ENCODE results near the gene BMP7. TPM values are rescaled to one million over a fixed set of nuclear protein-coding genes. Genes with fewer than 3 reads are reported as not detected.

The BMP7 gene
- not detected for total RNA-seq

DNA sequence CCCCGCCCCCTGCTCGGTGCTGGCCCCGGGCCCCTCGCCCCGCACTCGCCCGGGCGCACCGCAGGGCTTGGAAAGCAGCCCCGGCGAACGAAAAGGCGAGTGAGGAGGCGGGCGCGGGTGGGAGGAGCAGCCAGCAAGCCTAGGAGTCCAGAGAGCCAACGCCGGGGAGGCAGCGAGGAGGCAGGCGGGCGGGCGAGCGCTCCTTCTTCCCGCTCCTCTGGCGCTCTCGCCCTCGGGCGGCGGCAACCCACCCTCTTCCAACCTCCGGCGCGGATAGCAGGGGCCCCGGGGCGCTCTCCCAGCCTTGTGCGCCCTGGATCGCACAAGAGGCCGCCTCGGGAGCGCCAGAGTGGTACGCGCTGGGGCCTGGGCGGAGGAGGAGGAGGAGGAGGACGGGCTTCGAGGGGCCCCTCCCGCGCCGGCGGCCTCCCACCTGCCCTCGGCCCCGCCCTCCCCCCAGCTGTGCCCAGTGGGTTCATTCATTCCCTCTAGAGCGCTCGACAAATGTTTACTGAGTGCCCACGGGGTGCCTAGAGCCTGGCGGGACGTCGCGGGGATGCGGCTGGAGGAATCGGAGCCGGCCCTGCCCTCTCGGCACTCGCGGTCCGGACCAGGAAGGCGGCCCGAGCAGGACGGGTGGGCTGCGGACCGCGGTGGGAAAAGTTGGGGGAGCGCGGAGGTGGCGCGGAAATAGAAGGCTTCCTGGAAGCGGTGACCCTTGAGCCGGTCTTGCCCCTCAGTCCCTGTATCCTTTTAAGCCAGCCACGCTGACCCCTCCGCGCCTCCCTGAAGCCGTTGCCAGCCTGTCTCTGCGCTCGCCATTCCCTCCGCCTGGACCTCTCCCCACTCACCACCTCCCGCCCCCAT lies at the start of gene BMP7:
BMP7 (minus strand) TSS at position 351 of the 867 bp plus-strand sequence. CDS start 519 bp downstream, outside the sequence.
- CTCF ChIA-PET, result no interaction called here
- Mint-ChIP-seq H3K4me3 (no peak within 1 kb of the TSS), H3K27me3 (peaks cover 86% of the 10 kb centered on the region), H3K9me3 (no peaks in the 10 kb centered on the region), H3K4me1 (peaks cover 3% of the 10 kb centered on the region), H3K36me3 (ENCODE audit: low read depth) (no peaks in the 10 kb centered on the region), H3K27ac (no peak within 1 kb of the TSS)
- DNase-seq, result no peak
- POLR2A ChIA-PET, result no interaction called here

DNA sequence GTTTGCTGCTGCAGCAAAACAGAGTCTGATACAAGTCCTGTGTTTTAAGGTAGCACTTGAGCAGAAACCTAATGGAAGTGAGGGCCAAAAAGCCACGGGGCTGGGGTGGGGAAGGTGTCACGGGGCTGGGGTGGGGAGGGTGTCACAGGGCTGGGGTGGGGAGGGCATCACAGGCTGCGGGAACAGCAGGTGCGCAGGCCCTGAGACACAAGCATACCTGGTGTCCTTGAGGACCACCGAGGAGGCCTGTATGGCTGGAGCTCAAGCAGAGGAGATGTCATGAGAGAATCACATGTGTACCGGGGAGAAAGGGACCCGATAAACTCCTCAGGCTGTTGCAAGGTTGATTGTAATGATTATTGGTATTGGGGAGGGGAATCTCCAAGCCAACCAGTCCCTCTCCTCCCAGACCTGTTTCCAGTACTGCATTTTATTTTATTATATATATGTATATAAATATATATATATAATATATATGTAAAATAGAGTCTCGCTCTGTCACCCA lies 49.6 kb upstream of the BMP7 start:
- no peak overlapping the region for H3K4me3 Mint-ChIP-seq
- POLR2A ChIA-PET, result no interaction called here
- H3K9me3 Mint-ChIP-seq, result no peaks in the 10 kb centered on the region
- DNase-seq, result no peak
- no peak overlapping the region for H3K27ac Mint-ChIP-seq
- H3K4me1 Mint-ChIP-seq, result no peaks in the 10 kb centered on the region
- H3K36me3 Mint-ChIP-seq (ENCODE audit: low read depth), result no peaks in the 10 kb centered on the region
- CTCF ChIA-PET, result no interaction called here
- H3K27me3 Mint-ChIP-seq, result peaks cover 12% of the 10 kb centered on the region

DNA sequence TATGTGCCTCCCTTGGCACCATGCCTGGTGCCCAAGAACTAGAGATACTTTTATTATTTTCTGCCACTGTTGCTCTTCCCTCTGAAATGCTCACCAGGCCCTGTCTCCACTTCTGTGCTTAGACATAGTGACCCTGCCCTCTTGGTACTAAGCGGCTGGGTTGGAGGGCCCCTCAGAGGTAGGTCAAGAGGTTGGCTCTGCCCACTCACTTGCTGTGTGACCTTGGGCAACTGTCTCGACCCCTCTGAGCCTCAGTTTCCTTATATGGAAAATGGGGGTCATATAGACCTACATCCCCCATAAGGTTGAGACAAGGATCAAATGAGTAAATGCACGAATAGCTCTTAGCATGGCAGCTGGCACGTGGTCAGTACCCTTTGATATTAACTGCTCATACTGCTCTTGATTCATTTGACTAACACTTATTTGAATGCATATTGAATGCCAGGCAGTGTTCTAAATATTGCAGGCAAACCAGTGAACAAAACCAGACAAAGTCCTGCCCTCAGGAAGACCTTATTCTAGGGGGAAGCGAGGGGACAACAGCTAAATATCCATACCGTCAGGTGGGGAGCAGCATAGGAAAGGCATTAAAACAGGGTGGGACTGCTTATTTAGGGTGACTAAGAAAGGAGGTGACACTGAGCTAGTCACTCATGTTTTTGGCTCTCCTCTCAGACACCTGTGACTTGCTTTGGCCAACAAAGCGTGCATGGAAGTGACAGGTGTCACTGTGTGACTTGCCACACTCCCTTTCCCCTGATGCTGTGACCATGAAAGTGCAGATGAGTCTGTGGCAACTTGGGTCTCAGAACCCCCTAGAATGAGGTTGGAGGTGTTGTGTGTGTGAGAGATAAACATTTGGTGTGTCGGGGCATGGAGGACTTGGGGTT lies 48.9 kb upstream of the BMP7 start:
- H3K4me3 Mint-ChIP-seq, result no peak overlapping the region
- no peaks in the 10 kb centered on the region for H3K36me3 Mint-ChIP-seq (ENCODE audit: low read depth)
- H3K4me1 Mint-ChIP-seq, result no peaks in the 10 kb centered on the region
- H3K27ac Mint-ChIP-seq, result no peak overlapping the region
- ChIA-PET CTCF (no interaction called here), POLR2A (no interaction called here)
- DNase-seq, result no peak
- no peaks in the 10 kb centered on the region for H3K9me3 Mint-ChIP-seq
- H3K27me3 Mint-ChIP-seq, result peaks cover 11% of the 10 kb centered on the region

DNA sequence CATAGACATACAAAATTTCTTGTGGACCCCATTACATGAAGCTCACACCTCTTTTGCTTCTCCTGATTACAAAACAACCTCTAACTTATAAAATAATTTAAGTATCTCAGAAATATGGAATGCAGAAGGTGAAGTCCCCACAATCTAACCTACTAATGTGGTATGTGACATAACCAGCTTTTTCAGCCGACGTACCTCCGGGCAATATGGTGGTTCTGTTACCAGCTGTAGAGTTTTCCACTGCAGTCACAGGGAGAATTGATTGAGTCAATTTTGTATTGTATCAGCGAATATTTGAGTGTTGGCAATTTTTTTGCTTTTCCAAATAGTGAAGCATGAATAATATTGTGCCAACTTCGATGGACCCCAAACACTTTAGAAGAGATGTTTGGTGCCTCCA lies 47.5 kb upstream of the BMP7 start:
- no peaks in the 10 kb centered on the region for H3K9me3 Mint-ChIP-seq
- POLR2A ChIA-PET, result no interaction called here
- no peak for DNase-seq
- no peaks in the 10 kb centered on the region for H3K4me1 Mint-ChIP-seq
- no peak overlapping the region for H3K27ac Mint-ChIP-seq
- no peaks in the 10 kb centered on the region for H3K36me3 Mint-ChIP-seq (ENCODE audit: low read depth)
- peaks cover 3% of the 10 kb centered on the region for H3K27me3 Mint-ChIP-seq
- CTCF ChIA-PET, result no interaction called here
- H3K4me3 Mint-ChIP-seq, result no peak overlapping the region

DNA sequence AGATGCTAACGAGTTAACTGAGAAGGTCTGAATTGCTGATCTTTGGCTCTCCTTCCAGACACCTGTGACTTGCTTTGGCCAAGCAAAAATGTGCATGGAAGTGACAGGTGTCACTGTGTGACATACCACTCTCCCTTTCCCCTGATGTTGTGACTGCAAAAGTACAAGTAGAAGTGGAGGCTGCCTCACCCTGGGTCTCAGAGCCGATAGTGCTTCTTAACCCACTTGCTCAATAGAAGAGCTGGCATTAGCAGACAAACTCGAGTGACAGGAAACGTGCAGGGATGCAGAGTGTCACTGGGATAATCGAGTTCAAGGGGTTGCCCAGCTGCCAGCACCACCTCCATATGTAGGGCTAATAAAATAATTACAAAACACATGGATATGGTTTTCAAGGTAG lies 46.8 kb upstream of the BMP7 start:
- Mint-ChIP-seq H3K27ac (no peak overlapping the region), H3K4me1 (no peaks in the 10 kb centered on the region), H3K27me3 (no peaks in the 10 kb centered on the region), H3K36me3 (ENCODE audit: low read depth) (no peaks in the 10 kb centered on the region), H3K9me3 (no peaks in the 10 kb centered on the region), H3K4me3 (no peak overlapping the region)
- ChIA-PET CTCF (no interaction called here), POLR2A (no interaction called here)
- DNase-seq, result no peak

DNA sequence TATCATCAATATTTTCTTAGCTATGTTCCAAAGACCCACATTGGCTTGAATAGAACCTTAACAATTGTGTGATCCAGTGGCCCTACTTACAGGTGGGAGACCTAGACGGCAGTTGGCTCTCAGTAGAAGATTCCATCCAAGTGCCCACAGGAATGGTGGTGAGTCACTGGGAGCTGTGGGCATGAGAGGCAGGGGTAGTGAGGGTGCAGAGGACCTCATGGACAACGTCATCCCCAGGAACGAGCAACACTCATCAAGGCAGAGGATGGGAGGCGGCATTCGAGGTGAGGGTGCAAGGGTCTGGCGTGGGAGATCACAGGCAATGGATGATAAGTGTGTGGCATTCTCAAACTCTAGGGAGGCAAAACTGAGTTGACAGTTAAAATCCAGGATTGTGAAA lies 45.7 kb upstream of the BMP7 start:
- H3K9me3 Mint-ChIP-seq, result no peaks in the 10 kb centered on the region
- ChIA-PET CTCF (no interaction called here), POLR2A (no interaction called here)
- H3K4me1 Mint-ChIP-seq, result no peaks in the 10 kb centered on the region
- no peak for DNase-seq
- H3K27ac Mint-ChIP-seq, result no peak overlapping the region
- no peaks in the 10 kb centered on the region for H3K27me3 Mint-ChIP-seq
- no peak overlapping the region for H3K4me3 Mint-ChIP-seq
- no peaks in the 10 kb centered on the region for H3K36me3 Mint-ChIP-seq (ENCODE audit: low read depth)

DNA sequence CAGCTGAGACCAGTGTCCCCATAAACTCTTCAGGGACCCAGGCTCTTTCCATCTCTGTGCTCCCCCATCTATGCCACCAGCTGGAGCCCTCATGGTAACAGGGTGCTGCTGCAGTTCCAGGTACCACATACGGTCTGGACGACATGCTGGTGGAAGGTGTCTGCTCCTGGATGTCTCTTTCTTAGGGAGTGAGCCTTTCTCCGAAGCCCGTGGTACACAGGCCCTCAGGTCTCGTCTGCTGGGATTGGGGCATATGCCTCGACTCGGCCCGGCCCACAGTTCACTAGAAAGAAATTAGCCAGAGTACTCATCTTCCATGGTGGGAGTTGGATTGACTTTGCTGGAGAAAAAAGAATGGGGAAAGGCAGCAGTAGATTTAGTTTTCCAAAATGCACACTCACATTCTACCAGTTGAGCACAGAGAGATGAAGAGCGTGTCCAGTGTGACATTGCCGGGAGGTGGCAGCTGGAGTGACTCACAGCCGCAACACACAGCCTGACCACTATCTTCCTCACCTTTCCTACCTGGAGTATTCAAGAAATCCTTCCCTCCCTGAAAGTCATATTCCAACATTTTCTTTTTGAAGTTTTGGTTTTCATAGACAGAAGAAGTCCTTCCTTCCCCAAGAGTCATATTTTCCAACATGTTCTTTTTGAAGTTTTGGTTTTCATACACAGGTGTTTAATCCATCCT lies 44.5 kb upstream of the BMP7 start:
- no peaks in the 10 kb centered on the region for H3K36me3 Mint-ChIP-seq (ENCODE audit: low read depth)
- ChIA-PET CTCF (no interaction called here), POLR2A (no interaction called here)
- H3K4me3 Mint-ChIP-seq, result no peak overlapping the region
- DNase-seq, result no peak
- no peaks in the 10 kb centered on the region for H3K27me3 Mint-ChIP-seq
- no peaks in the 10 kb centered on the region for H3K9me3 Mint-ChIP-seq
- no peak overlapping the region for H3K27ac Mint-ChIP-seq
- no peaks in the 10 kb centered on the region for H3K4me1 Mint-ChIP-seq

DNA sequence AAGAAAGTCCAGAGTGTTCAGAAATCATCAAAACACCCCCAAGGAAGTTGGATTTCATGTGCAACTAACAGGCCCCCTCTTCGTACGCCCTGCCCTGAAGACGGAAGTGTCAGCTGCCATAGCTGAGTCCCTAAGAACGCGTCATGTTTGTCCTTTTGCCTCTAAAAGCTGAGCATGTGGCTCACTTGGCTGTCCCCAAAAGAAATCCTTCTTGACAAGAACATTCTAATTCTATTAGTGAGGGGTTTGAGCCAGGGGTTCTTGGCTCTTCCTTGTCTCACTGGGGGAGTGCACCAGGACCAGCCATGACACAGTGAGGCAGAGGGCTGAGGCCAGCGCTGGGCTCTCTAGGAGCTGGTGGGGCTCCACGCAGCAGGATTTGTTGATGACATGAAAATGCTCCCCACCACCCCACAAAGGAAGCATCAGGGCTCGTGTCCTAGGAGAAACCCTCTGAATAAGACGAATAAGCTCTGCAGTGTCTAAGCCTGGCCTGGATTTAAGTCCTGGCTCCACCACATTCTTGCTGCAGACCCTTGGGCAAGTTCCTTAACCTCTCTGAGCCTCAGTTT lies 43.2 kb upstream of the BMP7 start:
- Mint-ChIP-seq H3K27me3 (no peaks in the 10 kb centered on the region), H3K4me3 (no peak overlapping the region)

DNA sequence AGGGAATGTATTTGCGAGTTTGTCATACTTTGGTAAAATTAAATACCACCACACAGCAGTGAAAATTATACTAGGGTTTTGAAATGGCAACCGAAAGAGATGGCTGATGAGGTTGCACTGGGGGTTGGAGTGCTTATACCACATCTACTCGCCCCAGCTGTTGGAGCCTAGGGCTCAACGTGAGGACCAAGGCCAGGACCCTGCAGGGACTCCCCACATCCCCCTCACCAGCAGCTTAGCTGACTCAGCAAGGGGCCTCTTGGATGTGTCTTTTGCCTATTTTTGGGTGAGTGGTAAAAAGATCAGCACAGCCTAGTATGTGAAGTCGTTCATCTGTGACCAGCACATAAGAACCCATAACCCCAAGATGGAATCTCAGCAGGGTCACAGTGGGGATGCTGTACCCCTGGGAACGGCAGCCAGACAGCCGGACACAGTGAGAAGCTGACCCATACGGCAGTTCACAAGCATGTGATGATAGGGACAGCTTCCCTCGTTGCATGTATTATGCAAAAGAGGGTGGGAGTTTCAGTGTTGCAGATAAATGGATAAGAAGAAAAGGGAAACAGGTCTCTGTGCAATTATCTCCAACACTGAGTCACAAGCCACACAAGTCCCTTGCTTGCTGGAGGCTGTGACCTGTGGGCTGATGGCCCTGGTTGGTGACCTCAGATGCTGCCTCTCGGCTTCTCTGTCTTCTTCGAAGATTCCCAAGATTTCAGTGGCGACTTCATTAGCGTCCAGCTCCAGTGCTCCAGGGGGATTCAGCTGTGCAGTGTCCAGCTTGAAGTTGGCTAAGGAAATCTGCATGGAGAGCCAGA lies 42.2 kb upstream of the BMP7 start:
- H3K27ac Mint-ChIP-seq, result no peak overlapping the region
- no peaks in the 10 kb centered on the region for H3K36me3 Mint-ChIP-seq (ENCODE audit: low read depth)
- CTCF ChIA-PET, result no interaction called here
- no peak for DNase-seq
- no peak overlapping the region for H3K4me3 Mint-ChIP-seq
- no peaks in the 10 kb centered on the region for H3K9me3 Mint-ChIP-seq
- H3K4me1 Mint-ChIP-seq, result no peaks in the 10 kb centered on the region
- POLR2A ChIA-PET, result no interaction called here
- no peaks in the 10 kb centered on the region for H3K27me3 Mint-ChIP-seq

More for the DNA sequence above, 43.2 kb upstream of the BMP7 start:
- Mint-ChIP-seq H3K4me1 (no peaks in the 10 kb centered on the region), H3K9me3 (no peaks in the 10 kb centered on the region), H3K36me3 (ENCODE audit: low read depth) (no peaks in the 10 kb centered on the region), H3K27ac (no peak overlapping the region)
- no peak for DNase-seq
- ChIA-PET POLR2A (no interaction called here), CTCF (no interaction called here)

DNA sequence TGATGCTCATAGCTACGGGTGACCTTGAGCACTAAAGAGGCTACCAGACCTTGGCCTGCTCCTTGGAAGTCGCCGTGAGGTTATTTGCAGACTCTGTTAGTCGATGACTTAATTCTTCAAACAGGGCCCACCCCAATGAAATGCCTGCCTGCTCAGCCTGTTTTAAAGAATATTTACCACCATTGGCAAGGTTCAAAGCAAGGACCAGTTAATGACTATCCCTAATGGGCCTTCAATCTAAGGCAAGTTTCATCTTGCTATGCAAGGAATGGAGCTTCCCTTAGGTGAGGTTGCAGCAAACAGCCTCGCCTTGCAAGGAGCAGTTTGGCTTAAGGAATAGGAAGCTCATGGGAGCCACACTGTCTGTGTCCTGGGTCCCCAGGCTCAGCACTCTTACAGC lies 40.3 kb upstream of the BMP7 start:
- H3K9me3 Mint-ChIP-seq, result no peaks in the 10 kb centered on the region
- no peak overlapping the region for H3K27ac Mint-ChIP-seq
- no peaks in the 10 kb centered on the region for H3K36me3 Mint-ChIP-seq (ENCODE audit: low read depth)
- no peak for DNase-seq
- CTCF ChIA-PET, result no interaction called here
- H3K4me1 Mint-ChIP-seq, result no peaks in the 10 kb centered on the region
- POLR2A ChIA-PET, result no interaction called here
- H3K27me3 Mint-ChIP-seq, result no peaks in the 10 kb centered on the region
- H3K4me3 Mint-ChIP-seq, result no peak overlapping the region

DNA sequence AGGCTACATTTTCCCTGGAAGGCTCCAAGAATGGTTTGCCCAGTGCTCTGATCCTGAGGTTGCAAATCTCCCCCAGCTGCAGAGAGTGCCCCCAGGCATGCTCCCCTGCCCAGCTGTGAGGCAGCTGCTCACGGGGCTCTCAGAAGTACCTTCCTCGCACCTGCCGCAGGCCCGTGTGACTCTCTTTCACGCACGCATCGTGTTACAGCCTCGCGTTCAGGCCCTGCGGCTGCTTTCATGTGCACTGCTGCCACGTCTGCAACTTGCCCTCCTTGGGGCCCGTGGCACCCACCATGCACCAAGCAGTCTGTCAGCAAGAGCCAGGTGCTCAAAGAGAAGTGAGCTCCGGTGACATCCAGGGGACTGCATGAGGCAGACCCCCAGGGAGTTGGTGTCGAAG lies 34.6 kb upstream of the BMP7 start:
- Mint-ChIP-seq H3K27me3 (peaks cover 9% of the 10 kb centered on the region), H3K36me3 (ENCODE audit: low read depth) (no peaks in the 10 kb centered on the region), H3K4me3 (no peak overlapping the region), H3K9me3 (no peaks in the 10 kb centered on the region), H3K27ac (no peak overlapping the region), H3K4me1 (no peaks in the 10 kb centered on the region)
- POLR2A ChIA-PET, result no interaction called here
- CTCF ChIA-PET, result no interaction called here
- DNase-seq, result no peak

DNA sequence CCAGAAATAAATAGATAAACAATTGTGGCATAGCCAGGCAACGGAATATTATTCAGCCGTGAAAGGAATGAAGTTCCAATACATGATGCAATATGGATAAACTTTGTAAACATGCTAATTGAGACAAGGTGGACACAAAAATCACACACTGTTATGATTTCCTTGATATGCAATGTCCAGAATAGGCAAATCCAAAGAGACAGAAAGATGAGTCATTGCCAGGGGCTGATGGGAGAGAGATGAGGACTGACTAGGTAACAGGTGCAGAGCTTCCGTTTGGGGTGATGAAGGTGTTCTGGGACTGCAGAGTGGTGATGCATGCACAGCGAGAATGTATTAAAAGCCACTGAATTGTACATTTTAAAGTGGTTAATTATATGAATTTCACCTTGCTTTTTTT lies 32.0 kb upstream of the BMP7 start:
- H3K27ac Mint-ChIP-seq, result no peak overlapping the region
- no peak for DNase-seq
- peaks cover 11% of the 10 kb centered on the region for H3K27me3 Mint-ChIP-seq
- H3K9me3 Mint-ChIP-seq, result no peaks in the 10 kb centered on the region
- H3K4me1 Mint-ChIP-seq, result no peaks in the 10 kb centered on the region
- ChIA-PET CTCF (no interaction called here), POLR2A (no interaction called here)
- no peak overlapping the region for H3K4me3 Mint-ChIP-seq
- H3K36me3 Mint-ChIP-seq (ENCODE audit: low read depth), result no peaks in the 10 kb centered on the region
